Activated T-helper 2 cell treated with anti-CD3 and anti-CD28 coated beads, Interferon-gamma antibody, Interleukin-2, Interleukin-4, amounts not matched to agents 10 μg/mL and 5 μg/mL and 100 μg/mL, durations not matched to agents 14 hours and 24 hours and 36 hours (primary cell): ENCODE data around the gene LRRC61. TPM values are rescaled to one million over a fixed set of nuclear protein-coding genes. Genes with fewer than 3 reads are reported as not detected.
A peak's percentile ranks its signal among the peaks of the same experiment; 100 is the strongest.
"Not testable (repeated sequence)": the region's sequence is repeated elsewhere in the genome, so short reads cannot be mapped to it uniquely, and the experiment has no call there.

Source experiments
- DNase-seq: peaks from one replicate; pipeline ENCODE4 v3.0.0; 2021; ENCODE audit warnings: low spot score
- H3K27ac Mint-ChIP-seq: one replicate; pipeline ENCODE4 v1.8.0; 2021; ENCODE audit warnings: mixed read lengths
- H3K27me3 Mint-ChIP-seq: one replicate; pipeline ENCODE4 v1.8.0; 2021; ENCODE audit warnings: low read depth, mixed read lengths
- H3K36me3 Mint-ChIP-seq: one replicate; pipeline ENCODE4 v1.8.0; 2021; ENCODE audit warnings: low read depth, mixed read lengths
- H3K4me1 Mint-ChIP-seq: one replicate; pipeline ENCODE4 v1.8.0; 2021; ENCODE audit warnings: low read depth, mixed read lengths
- H3K4me3 Mint-ChIP-seq: one replicate; pipeline ENCODE4 v1.8.0; 2021; ENCODE audit warnings: low read depth, mild to moderate bottlenecking, moderate library complexity, mixed read lengths
- H3K9me3 Mint-ChIP-seq: one replicate; pipeline ENCODE4 v1.8.0; 2021; ENCODE audit warnings: mixed read lengths
- intact Hi-C: fragments of 100-400 bp; cut with micrococcal nuclease; formaldehyde crosslinking; loops from one replicate; pipeline ENCODE4 v1.15.1; 2023
- total RNA-seq: library from RNA; stranded (reverse); gene quantifications from 2 replicates; pipeline ENCODE4 v1.2.3, GENCODE V29; 2022

LRRC61 gene
- total RNA-seq, 1 donor from 2014 or later, result 25.8 TPM

DNA sequence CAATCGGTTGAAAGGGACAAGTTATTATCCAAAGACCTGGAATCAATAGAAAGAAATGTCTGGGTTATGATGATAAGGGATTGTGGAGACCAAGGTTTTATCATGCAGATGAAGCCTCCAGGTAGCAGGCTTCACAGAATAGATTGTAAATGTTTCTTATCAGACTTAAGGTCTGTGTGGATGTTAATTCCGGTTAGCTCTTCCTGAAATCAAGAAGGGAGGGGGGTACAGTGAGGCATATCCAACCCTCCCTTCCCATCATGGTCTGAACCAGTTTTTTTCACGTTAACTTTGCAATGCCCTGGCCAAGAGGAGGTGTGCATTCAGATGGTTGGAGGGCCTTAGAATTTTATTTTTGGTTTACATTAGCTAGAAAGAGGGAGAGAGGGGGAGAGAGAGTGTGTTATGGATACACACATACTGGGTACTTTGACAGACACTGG, 9.8 kb upstream of the LRRC61 start:
- Mint-ChIP-seq H3K4me3 (no peak overlapping the region), H3K36me3 (peaks cover 6% of the 10 kb centered on the region), H3K9me3 (no peaks in the 10 kb centered on the region), H3K27me3 (no peaks in the 10 kb centered on the region), H3K4me1 (peaks cover 3% of the 10 kb centered on the region), H3K27ac (no peak overlapping the region)
- intact Hi-C loops, result loop anchor here (1.0 kb wide), 1 partner anchor 15 kb away; no protein-coding TSS in a partner anchor
- no peak for DNase-seq

DNA sequence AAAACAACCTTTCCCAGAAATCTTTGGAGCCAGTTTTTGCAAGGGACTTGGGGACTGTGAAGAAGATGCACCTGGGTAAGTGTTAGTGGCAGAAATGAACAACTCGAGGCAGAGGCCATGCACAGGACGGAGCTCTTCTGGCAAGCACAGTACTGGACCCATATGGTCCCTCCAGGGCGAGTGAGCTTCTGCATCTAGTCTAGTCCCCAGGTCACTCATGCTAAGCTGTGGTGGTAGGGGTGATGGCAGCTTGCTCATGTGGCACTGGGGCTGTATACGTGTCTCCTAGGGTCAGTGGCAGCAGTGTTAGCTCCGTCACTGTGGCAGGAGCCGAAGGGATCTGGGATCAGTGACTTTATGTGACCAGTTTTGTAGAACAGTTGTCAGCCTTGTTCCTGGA, 9.3 kb upstream of the LRRC61 start:
- H3K27me3 Mint-ChIP-seq, result no peaks in the 10 kb centered on the region
- H3K27ac Mint-ChIP-seq, result no peak overlapping the region
- H3K9me3 Mint-ChIP-seq, result no peaks in the 10 kb centered on the region
- H3K4me1 Mint-ChIP-seq, result no peaks in the 10 kb centered on the region
- H3K36me3 Mint-ChIP-seq, result peaks cover 6% of the 10 kb centered on the region
- H3K4me3 Mint-ChIP-seq, result no peak overlapping the region
- intact Hi-C loops, result loop anchor here (1.0 kb wide), 1 partner anchor 14 kb away; no protein-coding TSS in a partner anchor
- DNase-seq, result no peak

DNA sequence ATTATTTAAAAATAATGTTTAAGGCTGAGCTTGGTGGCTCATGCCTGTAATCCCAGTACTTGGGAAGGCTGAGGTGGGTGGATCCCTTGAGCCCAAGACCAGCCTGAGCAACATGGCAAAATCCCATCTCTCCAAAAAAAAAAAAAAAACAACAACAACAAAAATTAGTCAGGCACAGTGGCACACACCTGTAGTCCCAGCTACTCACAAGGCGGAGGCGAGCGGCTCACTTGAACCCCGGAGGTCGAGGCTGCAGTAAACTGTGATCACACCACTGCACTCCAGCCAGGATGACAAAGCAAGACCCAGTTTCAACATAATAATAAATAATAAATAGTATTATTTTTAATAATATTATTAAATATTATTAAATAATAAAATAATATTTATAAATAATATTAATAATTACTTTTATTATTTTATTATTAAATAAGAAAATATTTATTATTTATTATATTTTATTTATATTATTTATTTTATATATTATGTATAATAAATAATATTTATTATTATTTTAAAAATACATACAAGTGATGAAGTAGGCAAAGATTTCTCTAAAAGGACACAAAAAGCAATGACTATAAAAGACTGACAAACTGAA, 8.4 kb upstream of the LRRC61 start:
- intact Hi-C loops, result no loop called here
- Mint-ChIP-seq H3K4me1 (no peaks in the 10 kb centered on the region), H3K4me3 (no peak overlapping the region), H3K9me3 (no peaks in the 10 kb centered on the region), H3K27ac (no peak overlapping the region), H3K27me3 (no peaks in the 10 kb centered on the region), H3K36me3 (peaks cover 8% of the 10 kb centered on the region)
- DNase-seq, result no peak

DNA sequence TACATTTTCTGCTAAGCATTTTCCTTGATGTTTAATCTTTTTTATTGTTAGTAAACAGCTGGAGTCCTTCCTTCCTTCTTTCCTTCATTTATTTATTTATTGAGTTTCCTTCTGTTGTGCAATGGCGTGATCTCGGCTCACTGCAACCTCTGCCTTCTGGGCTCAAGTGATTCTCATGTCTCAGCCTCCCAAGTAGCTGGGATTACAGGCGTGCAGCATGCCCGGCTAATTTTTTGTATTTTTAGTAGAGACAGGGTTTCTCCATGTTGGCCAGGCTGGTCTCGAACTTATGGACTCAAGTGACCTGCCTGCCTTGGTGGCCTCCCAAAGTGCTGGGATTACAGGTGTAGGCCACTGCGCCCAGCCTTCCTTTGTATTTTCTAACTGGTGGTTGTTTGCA, 6.2 kb upstream of the LRRC61 start:
- intact Hi-C loops, H3K9me3 Mint-ChIP-seq, DNase-seq, H3K27ac Mint-ChIP-seq, H3K4me3 Mint-ChIP-seq, H3K27me3 Mint-ChIP-seq: not testable (repeated sequence)
- H3K4me1 Mint-ChIP-seq, result peaks cover 17% of the 10 kb centered on the region
- H3K36me3 Mint-ChIP-seq, result peaks cover 18% of the 10 kb centered on the region

DNA sequence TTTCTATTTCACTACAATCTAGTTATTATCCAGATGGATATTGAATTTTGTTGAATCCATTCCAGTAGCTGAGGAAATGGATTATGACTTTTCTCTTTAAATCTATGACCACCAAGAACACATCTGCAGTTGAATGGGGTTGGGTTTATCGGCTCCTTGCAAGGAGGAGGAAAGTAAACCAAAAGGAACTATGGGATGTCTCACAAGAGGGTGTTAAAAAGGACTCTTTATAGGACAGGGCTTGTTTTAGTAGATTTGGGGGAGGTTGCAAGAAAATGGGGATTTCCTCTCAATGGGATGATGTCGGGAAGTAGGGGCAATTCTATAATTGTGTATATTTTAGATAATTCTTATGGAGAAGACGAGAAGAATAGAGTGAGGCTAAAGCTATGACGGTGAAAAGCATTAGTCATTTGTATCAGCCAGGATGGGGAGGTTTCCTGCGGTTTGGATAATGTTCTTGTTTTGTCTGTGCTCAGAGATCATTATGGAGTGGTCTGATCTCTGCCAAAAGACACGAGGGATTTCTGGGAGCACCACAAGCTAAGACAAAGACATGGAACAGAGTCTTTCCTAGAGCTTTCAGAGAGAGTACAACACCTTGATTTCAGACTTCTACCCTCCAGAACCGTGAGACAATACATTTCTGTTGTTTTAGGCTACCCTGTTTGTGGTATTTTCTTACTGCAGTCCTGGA, 5.3 kb upstream of the LRRC61 start:
- peaks cover 23% of the 10 kb centered on the region for H3K36me3 Mint-ChIP-seq
- H3K27me3 Mint-ChIP-seq, result no peaks in the 10 kb centered on the region
- H3K4me1 Mint-ChIP-seq, result peaks cover 26% of the 10 kb centered on the region
- H3K27ac Mint-ChIP-seq, result no peak overlapping the region
- intact Hi-C loops, result no loop called here
- no peak for DNase-seq
- no peak overlapping the region for H3K4me3 Mint-ChIP-seq
- H3K9me3 Mint-ChIP-seq, result no peaks in the 10 kb centered on the region

DNA sequence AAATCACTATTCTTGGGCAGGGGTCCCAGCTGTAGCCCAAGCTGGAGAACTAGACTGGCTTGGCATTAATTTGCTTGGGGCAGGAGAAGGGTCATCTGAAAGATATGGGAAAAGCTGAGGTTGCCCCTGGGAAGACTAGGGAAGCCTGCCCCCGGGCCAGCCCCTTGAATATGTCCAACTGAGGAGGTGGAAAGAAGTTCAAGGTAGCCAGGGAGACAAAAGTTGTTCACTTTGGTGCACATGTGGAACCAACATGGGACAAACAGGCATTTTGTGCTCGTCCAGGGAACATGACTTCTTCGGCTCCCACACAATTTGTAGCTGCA, 1.4 kb upstream of the LRRC61 start:
- no peaks in the 10 kb centered on the region for H3K9me3 Mint-ChIP-seq
- no peaks in the 10 kb centered on the region for H3K27me3 Mint-ChIP-seq
- peaks cover 49% of the 10 kb centered on the region for H3K36me3 Mint-ChIP-seq
- intact Hi-C loops, result loop anchor here (1.0 to 5.0 kb wide), 8 partner anchors 36 to 483 kb away; partner anchors contain the start of genes REPIN1 and ZNF862
- peak overlapping the region; percentile 98 for H3K27ac Mint-ChIP-seq
- peak overlapping the region; percentile 92 for H3K4me3 Mint-ChIP-seq
- DNase-seq, result no peak
- H3K4me1 Mint-ChIP-seq, result peaks cover 44% of the 10 kb centered on the region

DNA sequence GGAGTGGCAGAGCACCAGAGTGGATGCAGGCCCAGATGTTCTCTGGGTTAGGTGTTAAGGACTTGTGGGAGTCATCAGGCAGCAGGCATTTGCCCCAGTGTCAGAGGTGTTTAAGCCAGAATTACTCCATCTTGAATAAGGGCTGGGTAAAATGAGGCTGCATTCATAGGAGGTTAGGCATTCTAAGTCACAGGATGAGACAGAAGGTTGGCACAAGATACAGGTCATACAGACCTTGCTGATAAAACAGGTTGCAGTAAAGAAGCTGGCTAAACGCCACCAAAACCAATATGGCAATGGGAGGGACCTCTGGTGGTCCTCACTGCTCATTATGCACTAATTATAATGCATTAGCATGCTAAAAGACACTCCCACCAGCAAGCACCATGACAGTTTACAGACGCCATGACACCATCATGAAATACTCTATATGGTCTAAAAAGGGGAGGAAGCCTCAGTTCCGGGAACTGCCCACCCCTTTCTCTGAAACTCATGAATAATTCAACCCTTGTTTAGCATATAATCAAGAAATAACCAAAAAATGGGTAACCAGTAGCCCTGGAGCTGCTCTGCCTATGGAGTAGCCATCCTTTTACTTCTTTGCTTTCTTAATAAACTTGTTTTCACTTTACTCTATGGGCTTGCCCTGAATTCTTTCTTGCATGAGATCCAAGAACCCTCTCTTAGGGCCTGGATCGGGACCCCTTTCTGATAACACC, 882 bp upstream of the LRRC61 start:
- H3K4me3 Mint-ChIP-seq, result peak overlapping the region; percentile 92
- peak; percentile 67 for DNase-seq
- peaks cover 54% of the 10 kb centered on the region for H3K36me3 Mint-ChIP-seq
- intact Hi-C loops, result loop anchor here (2.0 to 5.0 kb wide), 6 partner anchors 35 to 410 kb away; partner anchors contain the start of gene REPIN1
- H3K9me3 Mint-ChIP-seq, result no peaks in the 10 kb centered on the region
- H3K27ac Mint-ChIP-seq, result peak overlapping the region; percentile 98
- peaks cover 47% of the 10 kb centered on the region for H3K4me1 Mint-ChIP-seq
- no peaks in the 10 kb centered on the region for H3K27me3 Mint-ChIP-seq

DNA sequence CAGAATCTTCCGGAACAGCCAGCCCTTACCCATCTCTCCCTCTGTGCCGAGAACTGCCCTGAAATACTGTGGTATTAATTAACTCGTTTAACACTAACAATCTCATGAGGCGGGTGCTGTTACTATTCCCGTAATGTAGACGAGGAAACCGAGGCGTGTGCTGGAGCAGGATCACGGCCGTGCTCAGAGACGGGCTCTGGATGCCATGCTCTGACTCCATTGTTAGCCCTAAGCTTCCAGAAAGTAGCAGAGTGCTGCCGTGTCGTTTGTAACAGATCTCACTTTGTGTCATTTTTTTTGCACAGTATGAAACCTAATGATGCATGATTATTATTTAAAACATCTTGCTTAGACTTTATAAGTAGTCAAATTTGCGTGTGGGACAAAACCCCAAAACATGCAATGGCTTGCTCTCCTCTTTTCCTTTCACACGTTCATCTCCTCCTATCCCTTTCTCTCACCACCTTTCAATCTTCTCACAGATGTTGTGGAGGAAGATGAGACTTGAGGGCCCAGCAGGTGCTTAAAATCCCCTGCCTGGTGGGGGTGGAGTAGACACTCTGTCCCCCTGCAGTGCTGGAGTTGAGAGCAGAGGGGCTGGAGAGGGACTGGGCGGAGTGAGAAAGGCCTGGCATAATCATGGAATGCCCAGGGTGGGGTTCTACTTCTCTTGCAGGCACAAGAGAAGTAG, 672 bp downstream of the LRRC61 start:
- H3K9me3 Mint-ChIP-seq, result no peaks in the 10 kb centered on the region
- intact Hi-C loops, result loop anchor here (1.0 to 5.0 kb wide), 7 partner anchors 33 to 451 kb away; partner anchors contain the start of genes ATP6V0E2 and REPIN1
- peak overlapping the region; percentile 99 for H3K27ac Mint-ChIP-seq
- DNase-seq, result no peak
- H3K4me3 Mint-ChIP-seq, result peak overlapping the region; percentile 97
- peaks cover 47% of the 10 kb centered on the region for H3K4me1 Mint-ChIP-seq
- no peaks in the 10 kb centered on the region for H3K27me3 Mint-ChIP-seq
- H3K36me3 Mint-ChIP-seq, result peaks cover 62% of the 10 kb centered on the region

DNA sequence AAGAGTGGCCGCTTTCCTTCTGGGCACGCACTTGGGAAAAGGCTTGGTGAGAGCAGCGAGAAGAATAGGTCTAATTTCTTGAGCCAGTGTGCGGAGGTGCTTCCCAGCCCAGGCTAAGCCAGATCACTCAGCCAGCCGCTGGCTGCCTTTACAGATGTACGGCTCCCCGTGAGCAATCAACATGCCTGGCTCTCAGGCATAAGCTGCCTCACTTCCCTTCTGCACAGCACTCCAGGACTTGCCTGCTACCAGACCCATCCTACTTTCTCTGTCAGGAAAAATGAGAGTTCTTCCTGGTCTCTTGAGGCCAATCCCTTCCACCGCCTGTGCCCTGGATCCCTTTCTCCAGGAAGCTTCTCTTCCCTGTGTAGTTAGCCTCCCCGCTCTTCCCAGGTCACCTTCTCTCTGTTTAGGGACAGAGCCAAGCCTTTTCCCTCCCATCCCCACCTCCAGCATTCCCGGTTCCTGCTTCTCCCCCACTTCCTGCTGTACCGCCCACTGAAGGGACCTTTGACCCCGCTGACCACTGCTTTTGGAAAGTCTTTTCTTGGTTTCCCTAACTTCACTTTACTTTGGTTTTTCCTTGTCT, 1.3 kb downstream of the LRRC61 start:
- no peak for DNase-seq
- H3K9me3 Mint-ChIP-seq, result no peaks in the 10 kb centered on the region
- intact Hi-C loops, result loop anchor here (5.0 kb wide), 3 partner anchors 33 to 408 kb away; no protein-coding TSS in a partner anchor
- H3K27me3 Mint-ChIP-seq, result no peaks in the 10 kb centered on the region
- peak overlapping the region; percentile 97 for H3K4me3 Mint-ChIP-seq
- peaks cover 47% of the 10 kb centered on the region for H3K4me1 Mint-ChIP-seq
- peak overlapping the region; percentile 99 for H3K27ac Mint-ChIP-seq
- peaks cover 66% of the 10 kb centered on the region for H3K36me3 Mint-ChIP-seq

DNA sequence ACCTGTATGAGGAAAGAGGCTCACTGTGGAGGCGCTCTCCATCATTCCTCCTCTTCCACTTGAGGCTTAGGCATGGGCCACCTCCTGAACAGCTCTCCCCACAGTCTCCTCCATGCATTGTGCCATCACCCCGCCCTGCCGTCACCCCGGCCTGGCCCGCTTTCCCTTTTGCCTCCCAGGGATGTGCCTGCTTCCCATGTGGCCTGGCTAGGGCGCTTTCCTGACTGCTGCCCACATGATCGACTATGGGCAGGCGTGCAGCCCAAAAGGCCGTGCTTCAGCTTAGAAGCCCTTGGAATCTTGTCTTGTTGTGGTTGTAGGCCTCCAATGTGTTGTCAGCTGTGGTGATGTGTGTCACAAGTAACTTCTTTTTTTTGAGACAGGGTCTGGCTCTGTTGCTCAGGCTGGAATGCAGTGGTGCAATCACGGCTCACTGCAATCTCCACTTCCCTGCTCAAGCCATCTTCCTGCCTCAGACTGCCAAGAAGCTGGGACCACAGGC, 2.0 kb downstream of the LRRC61 start:
- H3K4me1 Mint-ChIP-seq, result peaks cover 43% of the 10 kb centered on the region
- H3K27ac Mint-ChIP-seq, result peak overlapping the region; percentile 99
- peaks cover 59% of the 10 kb centered on the region for H3K36me3 Mint-ChIP-seq
- no peaks in the 10 kb centered on the region for H3K27me3 Mint-ChIP-seq
- intact Hi-C loops, result no loop called here
- peak overlapping the region; percentile 97 for H3K4me3 Mint-ChIP-seq
- H3K9me3 Mint-ChIP-seq, result no peaks in the 10 kb centered on the region
- DNase-seq, result no peak

DNA sequence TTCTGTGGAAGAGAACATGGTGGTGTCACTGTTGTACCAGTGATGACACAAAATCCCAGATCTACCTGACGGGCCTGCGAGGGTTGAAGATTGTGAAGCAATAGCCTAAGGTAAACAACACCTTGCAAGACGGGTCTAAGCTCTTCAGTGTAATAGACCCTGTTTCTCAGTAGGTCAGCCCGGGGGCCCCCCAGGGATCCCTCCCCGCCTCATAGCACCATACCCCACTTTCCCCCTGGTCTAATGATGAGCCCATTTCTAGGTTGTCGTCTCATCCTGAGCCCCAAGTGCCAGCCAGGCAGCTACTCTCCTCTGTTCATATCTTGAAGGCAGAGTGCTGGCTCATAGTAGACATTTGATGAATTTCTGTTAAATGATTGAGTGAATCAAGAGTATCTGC, 2.7 kb downstream of the LRRC61 start:
- H3K4me1 Mint-ChIP-seq, result peaks cover 38% of the 10 kb centered on the region
- DNase-seq, result no peak
- H3K36me3 Mint-ChIP-seq, result peaks cover 59% of the 10 kb centered on the region
- H3K27me3 Mint-ChIP-seq, result no peaks in the 10 kb centered on the region
- H3K4me3 Mint-ChIP-seq, result no peak overlapping the region
- no peak overlapping the region for H3K27ac Mint-ChIP-seq
- H3K9me3 Mint-ChIP-seq, result no peaks in the 10 kb centered on the region
- intact Hi-C loops, result no loop called here

DNA sequence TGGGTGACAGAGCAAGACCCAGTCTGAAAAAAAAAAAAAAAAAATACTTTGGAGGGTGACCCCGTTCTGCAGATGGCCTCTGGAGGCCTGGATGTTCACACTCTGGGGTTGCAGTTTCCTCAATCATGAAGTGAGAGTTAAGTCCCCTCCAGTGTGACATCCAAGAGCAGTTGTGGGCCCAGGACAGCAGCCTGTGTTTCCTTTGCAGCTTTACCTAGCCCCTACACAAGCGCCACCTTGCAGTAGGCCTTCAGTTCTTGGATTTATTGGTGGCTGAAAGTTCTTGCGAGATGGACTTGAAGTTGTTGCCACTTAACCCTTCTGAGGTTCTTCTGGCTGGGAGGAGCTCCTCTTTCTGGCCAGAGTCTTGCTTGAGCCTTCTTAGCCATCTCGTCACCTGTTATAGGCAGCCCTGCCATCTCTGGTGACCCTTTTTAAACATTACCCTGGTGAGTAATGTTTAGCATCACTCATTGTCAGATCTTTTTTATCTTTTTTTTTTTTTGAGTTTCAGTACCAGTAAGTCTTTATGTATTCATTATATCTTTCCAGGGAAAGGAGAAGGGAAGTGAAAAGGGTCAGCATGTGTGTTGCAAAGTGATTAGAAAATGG, 3.6 kb downstream of the LRRC61 start:
- intact Hi-C loops, result no loop called here
- H3K4me3 Mint-ChIP-seq, result no peak overlapping the region
- DNase-seq, result no peak
- H3K36me3 Mint-ChIP-seq, result peaks cover 59% of the 10 kb centered on the region
- no peaks in the 10 kb centered on the region for H3K27me3 Mint-ChIP-seq
- H3K4me1 Mint-ChIP-seq, result peaks cover 32% of the 10 kb centered on the region
- peak overlapping the region; percentile 14 for H3K27ac Mint-ChIP-seq
- no peaks in the 10 kb centered on the region for H3K9me3 Mint-ChIP-seq
